GM12878 (cell line): Measurements from ENCODE around the gene SLC38A9.

Source experiments
- CTCF ChIP-seq, 3 experiments: IDR thresholded peaks in 2 of 3; conservative IDR thresholded peaks in 1 of 3; 2 replicates each; pipeline ENCODE4 v1.5.1; 2011; ENCODE audit warnings: low read depth in 3 of 3, low read length in 3 of 3, mild to moderate bottlenecking in 3 of 3, control low read depth in 2 of 3, moderate library complexity in 2 of 3, inconsistent platforms in 1 of 3, mixed read lengths in 1 of 3; ENCODE audit not compliant: control insufficient read depth in 2 of 3, insufficient read depth in 1 of 3; ENCODE audit errors: extremely low read depth in 1 of 3
- EZH2 ChIP-seq: IDR thresholded peaks from 2 replicates; pipeline ENCODE4 v1.6.1; 2012; ENCODE audit warnings: low read depth, mild to moderate bottlenecking, control low read depth, inconsistent platforms, low read length, borderline replicate concordance; ENCODE audit not compliant: control insufficient read depth
- MYC ChIP-seq: IDR thresholded peaks from 2 replicates; pipeline ENCODE4 v1.6.1; 2011; ENCODE audit warnings: mild to moderate bottlenecking, low read length, moderate library complexity, inconsistent platforms; ENCODE audit not compliant: insufficient read depth, insufficient replicate concordance, insufficient read length, severe bottlenecking
- REST ChIP-seq: IDR thresholded peaks from 2 replicates; pipeline ENCODE4 v1.6.1; 2012; ENCODE audit warnings: mild to moderate bottlenecking, low read depth, low read length
- STAT1 ChIP-seq: fragments of 450-650 bp; conservative IDR thresholded peaks from 2 replicates; pipeline ENCODE4 v1.6.1; 2014; ENCODE audit warnings: antibody characterized with exemption, mild to moderate bottlenecking
- ZBTB33 ChIP-seq: fragments of 450-650 bp; IDR thresholded peaks from 2 replicates; pipeline ENCODE4 v1.6.1; 2017; ENCODE audit warnings: mild to moderate bottlenecking

GRCh38 chr5:55625913-55626312 lies 86.2 kb downstream of the SLC38A9 start:
- TF ChIP-seq ZBTB33 (no peak), CTCF (IDR thresholded peaks at IDR 0.05 in 2 of 3, conservative IDR thresholded peaks at IDR 0.05 in 1 of 3; ENCODE audit: control insufficient read depth in 2 of 3, extremely low read depth in 1 of 3, insufficient read depth in 1 of 3, low read depth in 3 of 3, low read length in 3 of 3) (no peak), STAT1 (no peak), EZH2 (no peak), MYC (no peak), REST (no peak)
